ENCODE results near the gene HTD2. TPM values are rescaled to one million over a fixed set of nuclear protein-coding genes. Genes with fewer than 3 reads are reported as not detected.

The HTD2 gene
- total RNA-seq, 1 experiment from 2014 or later: 7.9 TPM

- BruUV-seq (replicated peaks): no TSS peak
- Histone ChIP-seq H3K4me1 (ENCODE audit: control insufficient read depth, insufficient read depth, low read length) (no peaks in the 10 kb centered on the region; the same call in 1 of the 2 replicates), H3K36me3 (ENCODE audit: control insufficient read depth, insufficient read depth, low read length) (peaks cover 2% of the 10 kb centered on the region), H3K27ac (ENCODE audit: low read length) (no peak overlapping the region), H3K9me3 (ENCODE audit: control insufficient read depth, insufficient read depth, low read depth, low read length) (no peaks in the 10 kb centered on the region), H3K27me3 (ENCODE audit: control insufficient read depth, insufficient read depth, low read length) (no peaks in the 10 kb centered on the region), H3K4me3 (ENCODE audit: low read depth in 2 of 2, low read length in 2 of 2) (no peak overlapping the region)
- TF ChIP-seq TCF7L2 (IDR thresholded peaks at IDR 0.05; ENCODE audit: low read depth, low read length): no peak
- no peak for TF ChIP-seq POLR2AphosphoS5 (IDR thresholded peaks at IDR 0.05; ENCODE audit: low read depth, low read length)
- TF ChIP-seq REST (IDR thresholded peaks at IDR 0.05; ENCODE audit: insufficient read depth in 1 of 2, low read depth in 2 of 2, low read length in 1 of 2): no peak
- no peak for TF ChIP-seq CTCF (IDR thresholded peaks at IDR 0.05)
- no peak for TF ChIP-seq SIN3A (IDR thresholded peaks at IDR 0.05; ENCODE audit: borderline replicate concordance, insufficient read depth, low read depth, low read length)
- in situ Hi-C loops (cut with HindIII; ENCODE audit: low pct_unique_long_range_greater_than_20kb, low sequenced_read_pairs): no loop called here
- DNase-seq (ENCODE audit: low read depth, low spot score) (no peak), ATAC-seq (no peak)
- intact Hi-C loops (cut with micrococcal nuclease; ENCODE audit: unreplicated experiment): no loop called here
- POLR2A ChIA-PET: interaction anchor here (0.6 kb wide), 1 partner anchor 94 kb away, joined by 3 read pairs; no protein-coding TSS in a partner anchor
- CTCF ChIA-PET: no interaction called here
Measured at GRCh38 chr3:58321791-58322190, 15.5 kb downstream of the HTD2 start.

GRCh38 chr3:58322793-58323192 lies 16.5 kb downstream of the HTD2 start:
- intact Hi-C loops (cut with micrococcal nuclease; ENCODE audit: unreplicated experiment) (no loop called here), in situ Hi-C loops (cut with HindIII; ENCODE audit: low pct_unique_long_range_greater_than_20kb, low sequenced_read_pairs) (no loop called here)
- no peak overlapping the region for H3K27ac ChIP-seq (ENCODE audit: low read length)
- ChIA-PET POLR2A (no interaction called here), CTCF (no interaction called here)
- DNase-seq (ENCODE audit: low read depth, low spot score) (no peak), ATAC-seq (no peak)
- no peaks in the 10 kb centered on the region for H3K9me3 ChIP-seq (ENCODE audit: control insufficient read depth, insufficient read depth, low read depth, low read length)
- no peaks in the 10 kb centered on the region for H3K27me3 ChIP-seq (ENCODE audit: control insufficient read depth, insufficient read depth, low read length)
- H3K4me3 ChIP-seq (ENCODE audit: low read depth in 2 of 2, low read length in 2 of 2): no peak overlapping the region
- no peaks in the 10 kb centered on the region; the same call in 1 of the 2 replicates for H3K4me1 ChIP-seq (ENCODE audit: control insufficient read depth, insufficient read depth, low read length)
- no TSS peak for BruUV-seq (replicated peaks)
- no peak for TF ChIP-seq POLR2AphosphoS5 (IDR thresholded peaks at IDR 0.05; ENCODE audit: low read depth, low read length)
- H3K36me3 ChIP-seq (ENCODE audit: control insufficient read depth, insufficient read depth, low read length): no peaks in the 10 kb centered on the region; the same call in 1 of the 2 replicates

- no peaks in the 10 kb centered on the region; the same call in 1 of the 2 replicates for H3K4me1 ChIP-seq (ENCODE audit: control insufficient read depth, insufficient read depth, low read length)
- ChIA-PET CTCF (no interaction called here), POLR2A (no interaction called here)
- H3K27ac ChIP-seq (ENCODE audit: low read length): no peak overlapping the region
- DNase-seq (ENCODE audit: low read depth, low spot score) (no peak), ATAC-seq (no peak)
- no peaks in the 10 kb centered on the region for H3K9me3 ChIP-seq (ENCODE audit: control insufficient read depth, insufficient read depth, low read depth, low read length)
- intact Hi-C loops (cut with micrococcal nuclease; ENCODE audit: unreplicated experiment) (no loop called here), in situ Hi-C loops (cut with HindIII; ENCODE audit: low pct_unique_long_range_greater_than_20kb, low sequenced_read_pairs) (no loop called here)
- no peaks in the 10 kb centered on the region for H3K36me3 ChIP-seq (ENCODE audit: control insufficient read depth, insufficient read depth, low read length)
- no TSS peak for BruUV-seq (replicated peaks)
- TF ChIP-seq TCF7L2 (IDR thresholded peaks at IDR 0.05; ENCODE audit: low read depth, low read length) (no peak), POLR2AphosphoS5 (IDR thresholded peaks at IDR 0.05; ENCODE audit: low read depth, low read length) (no peak), REST (IDR thresholded peaks at IDR 0.05; ENCODE audit: insufficient read depth in 1 of 2, low read depth in 2 of 2, low read length in 1 of 2) (no peak), CTCF (IDR thresholded peaks at IDR 0.05) (no peak), SIN3A (IDR thresholded peaks at IDR 0.05; ENCODE audit: borderline replicate concordance, insufficient read depth, low read depth, low read length) (no peak)
- H3K27me3 ChIP-seq (ENCODE audit: control insufficient read depth, insufficient read depth, low read length): no peaks in the 10 kb centered on the region
- H3K4me3 ChIP-seq (ENCODE audit: low read depth in 2 of 2, low read length in 2 of 2): no peak overlapping the region
Measured at GRCh38 chr3:58323529-58324390, 17.4 kb downstream of the HTD2 start.

Measured in Panc1 (cell line).